Measurements from ENCODE around the gene DDX27. TPM values are rescaled to one million over a fixed set of nuclear protein-coding genes. Genes with fewer than 3 reads are reported as not detected.

Gene DDX27
- total RNA-seq, 4 donors from 2014 or later: 22.3 to 32.5 (median 29.8) TPM

GRCh38 chr20:49247169-49247723 lies 28.0 kb downstream of the DDX27 start:
- WGBS, 2 donors (ENCODE audit: low coverage in 1 of 2): 76 to 88% methylated on average over 6 to 8 of the region's 8 CpGs
- Histone ChIP-seq H3K4me1 (peaks cover 0 to 14% (median 7%) of the 10 kb centered on the region in 3 donors), H3K27me3 (no peaks in the 10 kb centered on the region), H3K27ac (peak overlapping the region in 2 of 4 donors; percentile 2 to 44), H3K9me3 (no peaks in the 10 kb centered on the region), H3K4me3 (no peak overlapping the region), H3K36me3 (peaks cover 5 to 98% of the 10 kb centered on the region in 2 donors)
- TF ChIP-seq, protein P1, sequence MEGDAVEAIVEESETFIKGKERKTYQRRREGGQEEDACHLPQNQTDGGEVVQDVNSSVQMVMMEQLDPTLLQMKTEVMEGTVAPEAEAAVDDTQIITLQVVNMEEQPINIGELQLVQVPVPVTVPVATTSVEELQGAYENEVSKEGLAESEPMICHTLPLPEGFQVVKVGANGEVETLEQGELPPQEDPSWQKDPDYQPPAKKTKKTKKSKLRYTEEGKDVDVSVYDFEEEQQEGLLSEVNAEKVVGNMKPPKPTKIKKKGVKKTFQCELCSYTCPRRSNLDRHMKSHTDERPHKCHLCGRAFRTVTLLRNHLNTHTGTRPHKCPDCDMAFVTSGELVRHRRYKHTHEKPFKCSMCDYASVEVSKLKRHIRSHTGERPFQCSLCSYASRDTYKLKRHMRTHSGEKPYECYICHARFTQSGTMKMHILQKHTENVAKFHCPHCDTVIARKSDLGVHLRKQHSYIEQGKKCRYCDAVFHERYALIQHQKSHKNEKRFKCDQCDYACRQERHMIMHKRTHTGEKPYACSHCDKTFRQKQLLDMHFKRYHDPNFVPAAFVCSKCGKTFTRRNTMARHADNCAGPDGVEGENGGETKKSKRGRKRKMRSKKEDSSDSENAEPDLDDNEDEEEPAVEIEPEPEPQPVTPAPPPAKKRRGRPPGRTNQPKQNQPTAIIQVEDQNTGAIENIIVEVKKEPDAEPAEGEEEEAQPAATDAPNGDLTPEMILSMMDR (IDR thresholded peaks at IDR 0.05): no peak
- TF ChIP-seq POLR2A (IDR thresholded peaks at IDR 0.05) (no peak), POLR2AphosphoS5 (IDR thresholded peaks at IDR 0.05) (no peak), EP300 (IDR thresholded peaks at IDR 0.05) (no peak)
- ATAC-seq: no peak

- H3K4me1 ChIP-seq: peaks cover 0 to 14% (median 7%) of the 10 kb centered on the region in 3 donors
- H3K4me3 ChIP-seq: no peak overlapping the region
- H3K27me3 ChIP-seq: no peaks in the 10 kb centered on the region
- no peak for ATAC-seq
- WGBS, 2 donors (ENCODE audit: low coverage in 1 of 2): 59 to 60% methylated on average over 1 to 5 of the region's 5 CpGs
- TF ChIP-seq, protein P1 (IDR thresholded peaks at IDR 0.05): no peak
- TF ChIP-seq POLR2AphosphoS5 (IDR thresholded peaks at IDR 0.05) (no peak), POLR2A (IDR thresholded peaks at IDR 0.05) (no peak)
- H3K36me3 ChIP-seq: peaks cover 5 to 98% of the 10 kb centered on the region in 2 donors
- no peaks in the 10 kb centered on the region for H3K9me3 ChIP-seq
- no peak overlapping the region for H3K27ac ChIP-seq
Observed at GRCh38 chr20:49247792-49248191, 28.6 kb downstream of the DDX27 start.

- no peak for ATAC-seq
- H3K4me3 ChIP-seq: no peak overlapping the region
- H3K27me3 ChIP-seq: no peaks in the 10 kb centered on the region
- no CpG with 5 or more reads among the region's 10 CpGs for WGBS, 2 donors (ENCODE audit: low coverage in 1 of 2)
- peaks cover 0 to 14% (median 7%) of the 10 kb centered on the region in 3 donors for H3K4me1 ChIP-seq
- H3K9me3 ChIP-seq: no peaks in the 10 kb centered on the region
- TF ChIP-seq POLR2A (IDR thresholded peaks at IDR 0.05) (no peak), EP300 (IDR thresholded peaks at IDR 0.05) (no peak), POLR2AphosphoS5 (IDR thresholded peaks at IDR 0.05) (no peak)
- TF ChIP-seq, protein P1 (IDR thresholded peaks at IDR 0.05): no peak
- peaks cover 5 to 98% of the 10 kb centered on the region in 2 donors for H3K36me3 ChIP-seq
- H3K27ac ChIP-seq: no peak overlapping the region
Observed at GRCh38 chr20:49248301-49248700, 29.1 kb downstream of the DDX27 start.

DNA sequence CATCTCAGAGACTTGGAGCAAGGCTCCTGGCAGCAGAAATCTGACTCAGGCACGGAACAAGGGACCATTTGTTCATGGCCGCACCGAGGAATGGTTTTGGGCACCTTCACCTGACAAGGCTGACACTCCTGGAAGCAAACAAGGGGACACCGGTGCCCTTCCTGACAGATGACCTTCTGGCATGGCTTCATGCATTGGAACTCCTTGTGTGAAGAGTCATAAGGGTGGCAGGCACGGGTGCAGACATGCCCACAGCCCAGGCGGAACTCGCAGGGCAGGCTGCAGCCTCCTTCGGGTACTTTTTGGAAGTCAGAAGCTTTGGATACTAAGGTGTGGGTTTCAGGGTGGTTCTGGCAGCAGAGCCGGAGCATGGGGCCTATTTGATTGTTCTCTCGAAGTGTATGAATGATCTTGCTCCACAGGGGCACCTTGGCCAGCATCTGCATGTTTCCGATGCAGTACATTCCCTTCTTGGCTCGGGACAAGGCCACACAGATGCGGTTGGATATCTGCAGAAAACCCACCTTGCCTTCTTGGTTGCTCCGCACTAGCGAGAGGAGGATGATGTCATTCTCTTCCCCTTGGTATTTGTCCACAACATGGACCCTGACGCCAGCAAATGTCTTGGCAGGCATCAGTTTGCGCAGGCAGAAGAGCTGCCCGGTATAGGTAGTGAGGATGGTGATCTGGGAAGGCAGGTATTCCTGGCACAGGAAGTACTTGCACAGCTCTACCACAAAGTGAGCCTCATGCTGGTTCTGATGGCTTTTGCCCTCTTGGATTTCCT lies 29.9 kb downstream of the DDX27 start:
- Histone ChIP-seq H3K36me3 (peaks cover under 1 to 98% of the 10 kb centered on the region in 2 donors), H3K27me3 (no peaks in the 10 kb centered on the region), H3K9me3 (no peaks in the 10 kb centered on the region), H3K4me3 (no peak overlapping the region), H3K4me1 (peaks cover 0 to 14% (median 7%) of the 10 kb centered on the region in 3 donors), H3K27ac (no peak overlapping the region)
- 92% methylated on average over 4 of the region's 18 CpGs; no CpG with 5 or more reads in 1 of the 2 donors for WGBS, 2 donors (ENCODE audit: low coverage in 1 of 2)
- ATAC-seq: no peak
- TF ChIP-seq EP300 (IDR thresholded peaks at IDR 0.05) (no peak), POLR2AphosphoS5 (IDR thresholded peaks at IDR 0.05) (no peak)
- TF ChIP-seq, protein P1 (IDR thresholded peaks at IDR 0.05): no peak

Data from gastroesophageal sphincter (tissue), 4 donors.